Measurements from ENCODE around the gene C1QBP. TPM values are rescaled to one million over a fixed set of nuclear protein-coding genes. Genes with fewer than 3 reads are reported as not detected.

The C1QBP gene
- polyA plus RNA-seq, 1 donor from 2014 or later, result 247 TPM

DNA sequence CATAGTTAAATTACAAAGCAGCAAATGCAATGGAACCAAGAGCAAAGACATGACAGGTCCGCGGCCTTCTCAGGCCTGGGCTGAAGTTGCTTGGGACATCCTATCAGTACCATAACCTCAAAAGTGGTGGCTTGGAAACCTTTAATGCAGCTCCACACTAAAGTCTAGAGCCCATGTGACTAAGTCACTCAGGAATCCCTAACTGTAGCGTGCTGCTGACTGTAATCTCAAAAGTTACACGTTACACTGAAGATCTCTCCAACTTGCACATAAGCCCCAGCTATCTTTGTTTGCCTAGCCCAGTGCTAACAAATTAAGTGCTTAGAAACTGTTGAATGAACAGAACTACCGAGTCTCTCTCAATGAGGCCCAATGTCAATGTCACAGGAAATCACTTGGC, 47.3 kb downstream of the C1QBP start:
- H4K20me1 ChIP-seq (ENCODE audit: insufficient read depth), result no peaks in the 10 kb centered on the region
- no peaks in the 10 kb centered on the region for H3K36me3 ChIP-seq (ENCODE audit: insufficient read depth, low read length)
- no peaks in the 10 kb centered on the region for H3F3A ChIP-seq (ENCODE audit: insufficient read depth, low read length, poor library complexity, severe bottlenecking)
- H3K4me3 ChIP-seq (ENCODE audit: low read length), result no peak overlapping the region
- H3K9ac ChIP-seq (ENCODE audit: low read length), result no peak overlapping the region
- no peak overlapping the region for H3K27ac ChIP-seq (ENCODE audit: low read length)
- no peaks in the 10 kb centered on the region for H3K9me3 ChIP-seq (ENCODE audit: low read length)
- H3K79me2 ChIP-seq (replicated peaks; ENCODE audit: insufficient read depth, low read length), result no peaks in the 10 kb centered on the region
- TF ChIP-seq EP300 (conservative IDR thresholded peaks at IDR 0.05; ENCODE audit: poor library complexity, severe bottlenecking), result no peak
- TF ChIP-seq POLR2AphosphoS5 (IDR thresholded peaks at IDR 0.05), result no peak
- TF ChIP-seq CTCF (IDR thresholded peaks at IDR 0.05; ENCODE audit: poor library complexity, severe bottlenecking), result no peak
- TF ChIP-seq RAD21 (conservative IDR thresholded peaks at IDR 0.05), result no peak
- TF ChIP-seq REST (IDR thresholded peaks at IDR 0.05; ENCODE audit: borderline replicate concordance), result no peak
- no peak for TF ChIP-seq EZH2 (IDR thresholded peaks at IDR 0.05; ENCODE audit: borderline replicate concordance, insufficient read depth, low read length, poor library complexity, severe bottlenecking)
- no peak for TF ChIP-seq TAF1 (IDR thresholded peaks at IDR 0.05; ENCODE audit: low read depth)
- TF ChIP-seq MXI1 (conservative IDR thresholded peaks at IDR 0.05; ENCODE audit: poor library complexity, severe bottlenecking), result no peak
- TF ChIP-seq SMC3 (conservative IDR thresholded peaks at IDR 0.05; ENCODE audit: poor library complexity), result no peak
- H3K9me2 ChIP-seq (ENCODE audit: insufficient read depth, low read length), result no peaks in the 10 kb centered on the region
- H3K27me3 ChIP-seq (ENCODE audit: insufficient read depth, low read depth, low read length), result no peaks in the 10 kb centered on the region
- H2AFZ ChIP-seq (ENCODE audit: low read depth, low read length), result no peak overlapping the region
- H3K4me2 ChIP-seq (ENCODE audit: low read length), result no peak overlapping the region

Other genes with a start within 250 kb of the C1QBP start
- 28.2 and 31.0 TPM in 2 replicates for gene ZNF594, start 247.3 kb downstream of the C1QBP start, polyA plus RNA-seq
- gene SCIMP, start 204.3 kb downstream of the C1QBP start, polyA plus RNA-seq, result not detected in 2 replicates
- gene RABEP1, start 156.9 kb downstream of the C1QBP start, polyA plus RNA-seq, result 61.1 and 67.0 TPM in 2 replicates
- 86.5 and 92.9 TPM in 2 replicates for gene NUP88, start 19.5 kb downstream of the C1QBP start, polyA plus RNA-seq
- gene RPAIN, start 19.0 kb downstream of the C1QBP start, polyA plus RNA-seq, result 438 and 451 TPM in 2 replicates
- 12.4 and 14.2 TPM in 2 replicates for gene DHX33, start 29.8 kb upstream of the C1QBP start, polyA plus RNA-seq
- 54.9 and 64.4 TPM in 2 replicates for gene DERL2, start 47.0 kb upstream of the C1QBP start, polyA plus RNA-seq
- gene MIS12, start 47.4 kb upstream of the C1QBP start, polyA plus RNA-seq, result 41.4 and 47.5 TPM in 2 replicates
- gene NLRP1, start 145.4 kb upstream of the C1QBP start, polyA plus RNA-seq, result 249 and 255 TPM in 2 replicates

Measured in neural cell (in vitro differentiated cells).